Thyroid gland (tissue), 4 donors: Measurements from ENCODE around the gene CCDC34.

Experiments used
- CTCF ChIP-seq, 6 experiments: fragments of 200-600 bp in 3 of 6; fragments of 450-650 bp in 3 of 6; sonication (generic) in 3 of 6; IDR thresholded peaks; one replicate each; pipeline ENCODE4 v1.5.1; 2016 to 2019; ENCODE audit warnings: antibody characterized with exemption in 6 of 6, mild to moderate bottlenecking in 2 of 6, inconsistent platforms in 1 of 6, moderate library complexity in 1 of 6
- POLR2A ChIP-seq, 2 donors: fragments of 450-650 bp; IDR thresholded peaks; one replicate each; pipeline ENCODE4 v1.6.1; 2017; ENCODE audit warnings: antibody characterized with exemption in 2 of 2, mild to moderate bottlenecking in 2 of 2, moderate library complexity in 1 of 2

GRCh38 chr11:27348340-27348873, 14.6 kb downstream of the CCDC34 start:
- no peak for TF ChIP-seq CTCF (IDR thresholded peaks at IDR 0.05)
- TF ChIP-seq POLR2A (IDR thresholded peaks at IDR 0.05) = no peak
